ENCODE results near the gene TLDC2. TPM values are rescaled to one million over a fixed set of nuclear protein-coding genes. Genes with fewer than 3 reads are reported as not detected.
"Not testable (repeated sequence)": the region's sequence is repeated elsewhere in the genome, so short reads cannot be mapped to it uniquely, and the experiment has no call there.

TLDC2 gene
- total RNA-seq, 1 donor from 2014 or later: not detected

DNA sequence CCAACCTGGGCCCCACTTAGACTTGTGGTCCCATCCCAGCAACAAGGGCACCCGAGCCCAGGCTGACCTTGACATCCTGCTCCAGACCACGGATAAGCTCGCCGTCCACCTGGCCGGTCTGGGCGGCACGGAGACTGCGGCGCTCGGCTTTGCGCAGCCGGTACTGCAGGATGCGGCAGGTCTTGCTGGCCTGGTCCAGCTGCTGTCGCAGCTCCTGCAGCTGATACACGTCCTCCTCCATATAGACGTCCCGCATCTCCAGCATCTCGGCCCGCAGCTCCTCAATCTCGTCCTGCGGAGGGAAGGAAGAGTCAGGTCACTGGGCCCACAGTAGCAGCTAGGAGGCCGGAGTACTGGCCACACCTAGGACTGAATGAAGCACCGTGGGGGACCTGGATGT lies 36.8 kb upstream of the TLDC2 start:
- no peak overlapping the region for H3K4me3 Mint-ChIP-seq
- no peaks in the 10 kb centered on the region for H3K27me3 Mint-ChIP-seq (ENCODE audit: low read depth)
- H3K4me1 Mint-ChIP-seq: peaks cover 27% of the 10 kb centered on the region
- no peak for DNase-seq (ENCODE audit: low read depth, low spot score)
- TF ChIP-seq, protein P1, sequence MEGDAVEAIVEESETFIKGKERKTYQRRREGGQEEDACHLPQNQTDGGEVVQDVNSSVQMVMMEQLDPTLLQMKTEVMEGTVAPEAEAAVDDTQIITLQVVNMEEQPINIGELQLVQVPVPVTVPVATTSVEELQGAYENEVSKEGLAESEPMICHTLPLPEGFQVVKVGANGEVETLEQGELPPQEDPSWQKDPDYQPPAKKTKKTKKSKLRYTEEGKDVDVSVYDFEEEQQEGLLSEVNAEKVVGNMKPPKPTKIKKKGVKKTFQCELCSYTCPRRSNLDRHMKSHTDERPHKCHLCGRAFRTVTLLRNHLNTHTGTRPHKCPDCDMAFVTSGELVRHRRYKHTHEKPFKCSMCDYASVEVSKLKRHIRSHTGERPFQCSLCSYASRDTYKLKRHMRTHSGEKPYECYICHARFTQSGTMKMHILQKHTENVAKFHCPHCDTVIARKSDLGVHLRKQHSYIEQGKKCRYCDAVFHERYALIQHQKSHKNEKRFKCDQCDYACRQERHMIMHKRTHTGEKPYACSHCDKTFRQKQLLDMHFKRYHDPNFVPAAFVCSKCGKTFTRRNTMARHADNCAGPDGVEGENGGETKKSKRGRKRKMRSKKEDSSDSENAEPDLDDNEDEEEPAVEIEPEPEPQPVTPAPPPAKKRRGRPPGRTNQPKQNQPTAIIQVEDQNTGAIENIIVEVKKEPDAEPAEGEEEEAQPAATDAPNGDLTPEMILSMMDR (conservative IDR thresholded peaks at IDR 0.05): no peak
- peaks cover 6% of the 10 kb centered on the region for H3K36me3 Mint-ChIP-seq (ENCODE audit: low read depth)
- H3K27ac Mint-ChIP-seq (ENCODE audit: unreplicated experiment): peak overlapping the region; percentile 27
- H3K9me3 Mint-ChIP-seq: no peaks in the 10 kb centered on the region

DNA sequence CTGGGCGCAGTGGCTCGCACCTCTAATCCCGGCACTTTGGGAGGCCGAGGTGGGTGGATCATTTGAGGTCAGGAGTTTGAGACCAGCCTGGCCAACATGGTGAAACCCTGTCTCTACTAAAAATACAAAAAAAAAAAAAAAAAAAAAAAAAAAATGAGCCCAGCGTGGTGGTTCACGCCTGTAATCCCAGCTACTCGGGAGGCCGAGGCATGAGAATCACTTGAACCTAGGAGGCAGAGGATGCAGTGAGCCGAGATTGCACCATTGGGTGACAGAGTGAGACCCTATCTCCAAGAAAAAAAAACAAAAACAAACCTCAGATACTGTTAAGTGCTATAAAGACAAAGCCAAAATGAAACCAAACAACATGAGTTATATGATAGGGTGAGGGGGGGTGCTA lies 34.9 kb upstream of the TLDC2 start:
- not testable (repeated sequence) for H3K9me3 Mint-ChIP-seq; H3K27me3 Mint-ChIP-seq (ENCODE audit: low read depth); DNase-seq (ENCODE audit: low read depth, low spot score); H3K36me3 Mint-ChIP-seq (ENCODE audit: low read depth)
- Mint-ChIP-seq H3K4me1 (peaks cover 28% of the 10 kb centered on the region), H3K27ac (ENCODE audit: unreplicated experiment) (peak overlapping the region; percentile 79), H3K4me3 (peak overlapping the region; percentile 21)

DNA sequence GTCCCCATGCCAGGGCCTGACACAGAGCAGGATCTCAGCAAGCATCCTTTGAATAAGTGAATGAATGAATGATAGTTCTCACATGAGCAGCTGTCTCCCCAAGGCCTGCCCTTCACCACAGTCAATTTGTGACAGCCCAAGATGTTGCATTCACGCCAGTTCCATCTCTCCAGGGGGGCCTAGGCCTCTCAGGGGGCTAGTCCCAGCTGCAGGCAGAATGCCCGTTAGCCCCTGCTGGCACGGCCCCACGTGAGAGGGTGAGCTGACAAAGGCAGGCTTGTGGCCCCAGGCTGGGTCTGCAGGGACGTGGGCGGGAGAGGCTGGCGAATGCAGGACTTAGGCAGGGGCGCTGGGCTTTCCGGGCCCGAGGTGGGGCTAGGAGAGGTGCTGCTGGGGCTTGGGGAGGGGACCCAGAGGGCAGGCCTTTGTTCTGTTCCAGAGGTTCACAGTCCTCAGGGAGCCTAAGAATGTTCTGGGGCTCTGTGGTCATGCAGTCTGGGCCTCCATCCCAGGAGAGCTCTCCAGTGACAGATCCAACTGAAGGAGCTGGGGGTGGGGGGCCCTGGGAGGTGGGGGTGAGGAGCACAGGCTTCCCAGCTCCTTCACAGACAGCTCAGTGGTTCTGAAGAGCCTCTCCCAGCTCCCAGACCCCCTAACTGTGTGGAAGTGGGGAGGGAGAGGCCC lies 30.5 kb upstream of the TLDC2 start:
- Mint-ChIP-seq H3K27me3 (ENCODE audit: low read depth) (no peaks in the 10 kb centered on the region), H3K36me3 (ENCODE audit: low read depth) (no peaks in the 10 kb centered on the region), H3K27ac (ENCODE audit: unreplicated experiment) (peak overlapping the region; percentile 66), H3K4me3 (no peak overlapping the region), H3K9me3 (no peaks in the 10 kb centered on the region), H3K4me1 (peaks cover 43% of the 10 kb centered on the region)
- TF ChIP-seq, protein P1 (conservative IDR thresholded peaks at IDR 0.05): no peak
- no peak for DNase-seq (ENCODE audit: low read depth, low spot score)

DNA sequence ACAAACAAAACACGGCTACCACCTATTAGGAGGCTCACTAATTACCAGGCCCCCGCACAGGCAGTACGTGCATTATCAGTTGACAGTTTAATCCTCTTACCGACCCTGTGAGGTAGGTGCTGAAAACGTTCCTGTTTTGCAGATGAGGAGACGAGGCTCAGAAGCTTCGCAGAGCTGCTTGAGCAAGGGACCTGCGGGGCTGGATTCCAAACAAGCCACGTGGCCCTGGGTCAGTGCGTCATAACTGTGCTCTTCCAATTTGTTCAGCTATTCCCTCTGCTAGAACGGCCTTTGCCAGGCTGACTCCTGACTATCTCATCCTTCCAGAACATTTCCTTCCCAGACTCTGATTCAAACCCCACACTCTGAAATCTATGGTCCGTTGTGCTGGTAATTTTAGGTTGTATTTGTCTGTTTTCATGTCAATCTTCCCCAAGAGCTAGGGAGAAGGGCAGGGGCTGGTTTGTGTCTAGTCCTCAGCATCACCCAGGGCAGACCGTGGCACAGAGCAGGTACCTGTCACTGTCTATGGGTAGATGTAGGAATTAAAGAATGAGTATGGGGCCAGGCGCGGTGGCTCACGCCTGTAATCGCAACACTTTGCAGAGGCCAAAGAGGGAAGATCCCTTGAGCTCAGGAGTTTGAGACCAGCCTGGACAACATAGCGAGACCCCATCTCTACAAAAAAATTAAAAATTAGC lies 28.8 kb upstream of the TLDC2 start:
- Mint-ChIP-seq H3K4me1 (peaks cover 43% of the 10 kb centered on the region), H3K4me3 (no peak overlapping the region), H3K36me3 (ENCODE audit: low read depth) (peaks cover 12% of the 10 kb centered on the region), H3K9me3 (peaks cover 4% of the 10 kb centered on the region), H3K27me3 (ENCODE audit: low read depth) (no peaks in the 10 kb centered on the region), H3K27ac (ENCODE audit: unreplicated experiment) (peak overlapping the region; percentile 29)
- TF ChIP-seq, protein P1 (conservative IDR thresholded peaks at IDR 0.05): no peak
- DNase-seq (ENCODE audit: low read depth, low spot score): no peak

DNA sequence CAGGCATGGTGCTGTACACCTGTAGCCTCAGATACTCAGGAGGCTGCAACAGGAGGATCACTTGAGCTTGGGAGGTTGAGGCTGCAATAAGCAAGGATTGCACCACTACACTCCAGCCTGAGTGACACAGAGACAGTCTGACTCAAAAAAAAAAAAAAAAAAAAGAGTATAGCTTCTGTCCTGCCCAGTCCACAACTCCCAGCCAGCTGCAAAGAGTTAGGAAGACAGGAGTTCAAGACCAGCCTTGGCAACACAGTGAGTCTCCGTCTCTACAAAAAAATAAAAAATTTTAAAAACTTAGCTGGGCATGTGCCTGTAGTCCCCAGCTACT lies 28.3 kb upstream of the TLDC2 start:
- Mint-ChIP-seq H3K4me1 (peaks cover 42% of the 10 kb centered on the region), H3K27ac (ENCODE audit: unreplicated experiment) (no peak overlapping the region), H3K27me3 (ENCODE audit: low read depth) (no peaks in the 10 kb centered on the region), H3K4me3 (no peak overlapping the region), H3K9me3 (peaks cover 4% of the 10 kb centered on the region), H3K36me3 (ENCODE audit: low read depth) (peaks cover 12% of the 10 kb centered on the region)
- no peak for DNase-seq (ENCODE audit: low read depth, low spot score)
- TF ChIP-seq, protein P1 (conservative IDR thresholded peaks at IDR 0.05): no peak

DNA sequence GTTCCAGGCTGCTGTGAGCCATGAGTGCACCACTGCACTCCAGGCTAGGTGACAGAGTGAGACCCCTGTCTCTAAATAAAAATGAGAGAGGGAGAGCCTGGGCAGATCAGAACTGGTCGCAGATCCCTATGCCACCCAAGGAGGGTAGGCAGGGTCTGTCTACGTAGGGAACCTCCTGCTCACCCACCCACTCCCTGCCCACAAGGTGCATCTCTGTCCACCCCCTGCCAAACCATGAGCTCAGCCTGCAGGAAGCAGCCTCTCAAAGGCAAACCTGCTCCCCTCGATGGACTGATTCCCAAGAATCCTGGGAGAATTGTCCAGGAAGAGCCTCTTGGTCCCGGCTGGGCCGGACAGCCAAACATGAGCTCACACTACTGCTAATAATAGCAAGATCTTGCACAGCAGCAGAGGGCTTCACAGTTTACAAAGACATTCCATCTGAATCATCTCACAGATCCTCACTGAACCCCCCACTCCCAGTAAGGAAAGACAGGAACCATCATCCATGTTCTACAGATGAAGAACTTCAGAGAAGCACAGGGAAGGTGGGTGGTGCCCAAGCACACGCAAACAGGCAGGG lies 27.8 kb upstream of the TLDC2 start:
- DNase-seq (ENCODE audit: low read depth, low spot score): no peak
- no peak overlapping the region for H3K27ac Mint-ChIP-seq (ENCODE audit: unreplicated experiment)
- H3K27me3 Mint-ChIP-seq (ENCODE audit: low read depth): no peaks in the 10 kb centered on the region
- H3K4me1 Mint-ChIP-seq: peaks cover 42% of the 10 kb centered on the region
- peaks cover 12% of the 10 kb centered on the region for H3K36me3 Mint-ChIP-seq (ENCODE audit: low read depth)
- H3K4me3 Mint-ChIP-seq: no peak overlapping the region
- H3K9me3 Mint-ChIP-seq: peaks cover 4% of the 10 kb centered on the region
- TF ChIP-seq, protein P1 (conservative IDR thresholded peaks at IDR 0.05): no peak
